HG03439 (cell line): Measurements from ENCODE around the gene TMA7.
"Not testable (repeated sequence)": the region's sequence is repeated elsewhere in the genome, so short reads cannot be mapped to it uniquely, and the experiment has no call there.

ENCODE experiments used
- ATAC-seq: cut with Tn5 transposase; IDR thresholded peaks from one replicate; pipeline ENCODE4 v1.9.1; 2021; ENCODE audit warnings: mild to moderate bottlenecking, moderate library complexity; ENCODE audit not compliant: unreplicated experiment

The TMA7 gene

DNA sequence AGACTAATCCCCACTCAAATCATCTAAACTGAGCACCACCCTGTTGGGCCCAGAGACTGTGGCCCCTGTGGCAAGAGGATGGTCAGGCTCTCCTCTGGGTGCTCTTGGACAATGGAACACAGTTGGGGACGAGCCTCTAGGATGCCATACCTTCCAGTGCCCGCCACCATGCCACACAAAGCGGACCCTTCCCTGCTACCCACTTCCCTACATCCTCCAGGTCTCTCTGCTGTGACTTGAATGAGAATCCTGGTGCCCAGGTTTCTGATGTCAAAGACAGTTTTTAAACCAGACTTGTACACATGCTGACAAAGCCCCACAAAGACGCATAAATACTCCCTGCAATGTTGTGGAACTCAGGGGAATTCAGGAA lies 4.8 kb upstream of the TMA7 start:
- ATAC-seq = no peak

DNA sequence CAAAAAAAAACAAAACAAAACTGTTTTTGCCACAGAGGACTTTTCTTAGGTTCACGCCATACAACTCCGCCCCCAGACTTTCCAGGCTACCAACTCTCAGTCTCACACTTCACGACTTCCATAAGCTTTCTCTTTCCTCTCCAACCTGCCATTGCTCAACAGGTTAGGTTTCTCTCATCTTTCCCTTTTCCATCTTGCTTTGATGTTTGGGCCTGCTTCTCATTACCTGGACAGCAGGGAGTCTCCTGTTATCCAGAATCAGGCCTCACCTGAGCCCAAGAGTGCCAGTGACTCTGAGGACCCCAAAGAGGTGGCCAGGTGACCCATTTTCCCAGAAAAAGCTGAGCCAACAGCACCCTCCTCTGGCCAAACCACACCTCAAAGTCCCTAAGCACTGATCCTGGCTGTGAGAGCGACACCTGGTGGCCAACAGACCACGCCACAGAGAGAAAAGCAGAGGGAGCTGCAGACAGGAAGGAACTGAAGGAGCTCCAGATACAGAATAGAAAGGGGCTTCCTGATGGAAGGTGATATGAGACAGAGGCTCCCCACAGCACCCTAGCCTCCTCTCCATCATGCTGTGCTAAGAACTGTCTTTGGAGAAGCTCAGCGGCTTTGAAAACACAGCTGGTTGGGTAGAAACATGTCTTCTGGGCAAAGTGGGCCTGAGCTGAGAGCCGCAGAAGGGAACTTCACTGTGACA lies 4.1 kb upstream of the TMA7 start:
- ATAC-seq = no peak

DNA sequence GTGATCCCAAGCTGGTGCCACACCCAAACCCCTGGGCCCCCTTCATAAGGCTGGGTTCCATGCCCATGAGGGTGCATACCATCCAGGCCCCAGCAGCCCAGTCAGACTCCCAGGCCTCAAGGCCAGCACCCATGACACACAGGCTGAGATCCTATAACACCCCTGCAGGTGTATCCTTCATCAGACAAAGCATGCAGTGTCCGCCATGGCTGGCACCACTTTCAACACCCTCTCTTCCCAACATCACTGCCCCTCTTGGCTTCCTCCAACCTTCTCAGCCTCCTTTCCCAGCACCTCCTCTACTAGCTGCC lies 3.6 kb upstream of the TMA7 start:
- ATAC-seq = no peak

DNA sequence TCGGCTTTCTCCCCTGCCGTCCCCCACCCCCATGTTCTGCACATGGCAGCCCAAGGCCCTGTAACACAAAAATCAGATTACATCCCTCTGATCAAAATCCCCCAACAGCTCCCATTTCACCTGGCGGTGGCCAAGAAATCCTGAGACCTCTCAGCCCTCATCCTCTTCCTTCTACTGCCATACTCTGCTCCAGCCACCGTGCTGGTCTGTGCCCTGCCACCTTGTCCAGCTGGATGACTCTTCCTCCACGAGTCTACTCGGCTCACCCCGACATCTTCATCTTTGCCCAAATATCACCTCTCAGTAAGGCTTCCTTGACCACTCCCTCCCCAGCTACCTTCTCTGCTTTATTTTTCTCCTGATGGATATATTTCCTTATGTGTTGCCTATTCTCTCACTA lies 3.2 kb upstream of the TMA7 start:
- ATAC-seq = no peak

DNA sequence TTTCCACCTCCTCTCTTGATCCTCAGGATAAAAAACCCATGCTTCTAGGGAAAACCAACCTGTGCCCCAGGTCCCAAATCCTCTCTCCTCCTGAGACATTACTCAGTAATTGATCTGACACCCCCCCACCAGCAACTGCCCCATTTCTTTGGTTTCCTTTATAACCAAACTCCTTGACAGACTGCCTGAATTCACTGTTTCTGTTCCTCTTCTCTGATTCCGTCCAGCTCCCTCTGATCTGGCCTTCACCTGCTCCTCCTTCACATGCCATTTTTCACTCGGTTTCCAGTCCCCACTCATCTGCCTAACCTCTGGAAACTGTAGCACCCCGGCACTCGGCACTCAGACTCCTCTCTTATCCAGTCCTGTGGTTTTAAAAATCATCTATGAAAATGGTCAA lies 2.2 kb upstream of the TMA7 start:
- ATAC-seq = no peak

DNA sequence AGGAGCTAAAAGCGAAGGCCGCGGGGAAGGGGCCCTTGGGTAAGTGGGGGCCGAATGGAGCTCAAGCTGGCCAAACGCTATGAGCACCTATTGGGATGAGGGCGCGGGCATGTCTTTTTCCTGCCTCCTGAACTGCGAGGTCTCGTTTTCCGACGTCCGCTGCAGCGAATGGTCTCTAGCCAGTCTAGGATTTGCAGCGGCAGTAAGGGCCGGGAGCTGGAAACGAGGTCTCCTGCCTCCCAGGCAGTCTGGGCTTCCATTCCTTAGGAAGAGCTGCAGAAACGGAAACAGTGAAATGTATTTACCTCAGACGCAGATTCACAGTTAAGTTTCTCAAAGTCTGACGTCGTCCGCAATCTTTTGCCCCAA lies 517 bp downstream of the TMA7 start:
- no peak for ATAC-seq

DNA sequence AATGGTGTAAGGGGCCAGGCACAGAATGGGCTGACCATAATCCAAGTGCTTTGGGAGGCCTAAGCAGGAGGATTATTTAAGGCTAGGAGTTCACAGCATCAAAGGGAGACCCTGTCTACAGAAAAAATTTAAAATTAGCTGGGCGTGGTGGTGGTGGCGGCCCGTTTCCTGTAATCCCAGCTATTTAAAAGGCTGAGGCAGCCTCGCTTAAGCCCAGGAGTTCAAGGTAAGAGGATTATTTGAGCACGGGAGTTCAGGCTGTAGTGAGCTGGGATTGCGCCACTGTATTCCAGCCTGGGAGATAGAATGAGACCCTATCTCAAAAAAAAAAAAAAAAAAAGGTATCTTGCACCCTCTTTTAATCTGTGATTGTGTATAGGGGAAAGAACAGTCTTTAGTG lies 1.9 kb downstream of the TMA7 start:
- no peak for ATAC-seq

DNA sequence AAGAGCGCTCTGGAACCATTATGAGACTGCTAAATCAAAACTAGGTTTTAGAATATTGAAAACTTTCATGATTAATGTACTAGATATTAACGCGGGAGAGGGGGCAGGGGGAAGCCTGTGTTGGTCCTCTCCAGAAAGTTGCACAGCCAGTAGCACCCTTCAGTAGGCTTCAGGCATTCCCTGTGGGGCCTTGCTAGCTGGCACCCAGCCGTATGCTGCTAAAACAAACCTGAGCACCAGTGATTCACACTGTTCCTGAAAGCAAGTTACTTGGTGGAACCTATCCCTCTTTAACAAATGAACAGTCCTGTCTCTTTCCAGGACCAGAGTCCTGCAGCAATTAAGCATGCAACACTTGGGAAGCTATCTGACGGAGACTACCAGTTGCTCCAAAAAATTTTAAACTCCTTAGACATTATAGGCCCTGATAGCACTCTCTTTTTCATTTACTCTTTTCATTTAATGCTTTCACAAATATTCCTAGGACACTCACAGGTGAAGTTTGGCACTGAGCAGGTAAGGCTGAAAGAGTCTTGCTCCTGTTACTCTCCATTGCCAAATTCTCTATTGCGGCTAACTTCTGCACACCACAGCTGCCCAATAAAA lies 5.3 kb downstream of the TMA7 start:
- ATAC-seq = no peak

DNA sequence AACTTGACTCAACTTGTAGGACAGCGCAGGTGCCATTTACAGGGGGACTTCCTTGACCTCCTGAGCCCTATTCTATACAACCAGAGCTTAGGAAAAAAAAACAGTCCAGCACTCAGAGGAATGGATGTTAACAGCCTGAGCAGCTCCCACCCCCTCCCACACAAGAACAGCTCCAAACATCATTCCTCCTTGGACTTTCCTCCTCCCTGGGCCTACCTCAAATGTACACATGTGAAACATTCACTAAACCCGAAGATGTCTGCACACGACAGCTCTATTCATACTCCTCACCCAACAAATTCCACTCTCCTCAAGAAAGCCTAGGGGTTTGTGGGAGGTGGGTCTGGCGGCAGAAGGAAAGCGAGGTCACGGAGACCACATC lies 6.0 kb downstream of the TMA7 start:
- ATAC-seq = no peak

DNA sequence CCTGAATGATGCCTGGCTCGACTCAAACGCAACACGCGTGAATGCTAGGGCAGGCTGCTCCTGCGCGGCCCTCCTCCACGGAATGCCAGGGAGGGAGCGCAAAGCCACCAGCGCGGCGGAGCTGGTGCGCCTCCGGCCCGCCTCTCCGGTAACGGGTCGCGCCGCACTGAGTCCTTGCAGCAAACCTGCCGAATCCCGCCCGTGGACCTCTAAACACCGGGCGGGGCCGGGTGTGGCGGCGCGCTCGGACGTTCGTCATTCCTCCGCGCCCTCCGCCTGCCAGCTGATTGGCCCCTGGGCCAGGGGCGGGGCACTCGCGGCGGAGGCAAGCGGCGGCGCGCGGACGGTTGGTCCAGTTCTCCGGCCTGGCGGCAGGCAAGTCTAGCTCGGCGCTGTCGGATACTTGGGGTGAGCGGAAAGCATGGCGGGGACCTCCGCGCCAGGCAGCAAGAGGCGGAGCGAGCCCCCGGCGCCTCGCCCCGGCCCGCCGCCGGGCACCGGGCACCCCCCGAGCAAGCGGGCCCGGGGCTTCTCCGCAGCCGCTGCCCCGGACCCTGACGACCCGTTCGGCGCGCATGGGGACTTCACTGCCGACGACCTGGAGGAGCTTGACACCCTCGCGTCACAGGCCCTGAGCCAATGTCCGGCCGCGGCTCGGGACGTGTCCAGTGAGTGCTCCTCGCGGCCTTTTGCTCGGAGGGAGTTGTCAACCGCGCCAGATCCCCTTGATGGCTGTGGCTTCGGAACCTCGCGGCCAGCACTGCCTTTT lies 6.6 kb downstream of the TMA7 start, which contains the start of gene ATRIP:
Gene ATRIP, plus strand, starts transcription at position 313 of the 769 bp plus-strand sequence. Its CDS starts 109 bp downstream, at position 422.
- ATAC-seq = peak; percentile 84

DNA sequence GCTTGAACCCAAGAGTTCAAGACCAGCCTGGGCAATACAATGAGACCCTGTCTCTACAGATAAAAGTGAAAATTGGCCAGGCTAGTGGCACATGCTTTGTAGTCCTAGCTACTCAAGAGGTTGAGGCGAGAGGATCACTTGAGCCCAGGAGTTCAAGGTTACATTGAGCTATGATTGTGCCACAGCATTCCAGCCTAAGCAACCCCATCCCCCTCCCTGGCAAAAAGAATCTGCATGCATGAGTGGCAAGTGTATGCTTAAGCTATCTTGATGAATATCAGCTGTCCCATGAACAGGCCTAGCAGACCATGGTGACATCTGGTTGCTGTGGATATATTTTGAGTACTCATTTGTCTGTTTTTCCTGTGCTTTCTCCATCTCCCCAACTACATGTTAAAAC lies 11.2 kb downstream of the TMA7 start:
- ATAC-seq = no peak

DNA sequence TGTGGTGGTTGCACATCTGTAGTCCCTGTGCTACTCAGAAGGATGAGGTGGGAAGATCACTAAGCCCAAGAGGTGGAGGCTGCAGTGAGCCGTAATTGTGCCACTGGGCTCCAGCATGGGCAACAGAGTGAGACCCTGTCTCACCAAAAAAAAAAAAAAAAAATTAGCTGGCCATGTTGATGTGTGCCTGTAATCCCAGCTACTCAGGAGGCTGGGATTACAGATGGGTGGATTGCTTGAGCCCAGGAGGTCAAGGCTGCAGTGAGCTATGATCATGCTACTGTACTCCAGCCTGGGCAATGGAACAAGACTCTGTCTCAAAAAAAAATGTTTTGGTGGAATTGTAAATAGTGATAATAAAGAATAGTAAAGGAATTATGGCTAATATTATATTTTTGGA lies 16.4 kb downstream of the TMA7 start:
- ATAC-seq = no peak

DNA sequence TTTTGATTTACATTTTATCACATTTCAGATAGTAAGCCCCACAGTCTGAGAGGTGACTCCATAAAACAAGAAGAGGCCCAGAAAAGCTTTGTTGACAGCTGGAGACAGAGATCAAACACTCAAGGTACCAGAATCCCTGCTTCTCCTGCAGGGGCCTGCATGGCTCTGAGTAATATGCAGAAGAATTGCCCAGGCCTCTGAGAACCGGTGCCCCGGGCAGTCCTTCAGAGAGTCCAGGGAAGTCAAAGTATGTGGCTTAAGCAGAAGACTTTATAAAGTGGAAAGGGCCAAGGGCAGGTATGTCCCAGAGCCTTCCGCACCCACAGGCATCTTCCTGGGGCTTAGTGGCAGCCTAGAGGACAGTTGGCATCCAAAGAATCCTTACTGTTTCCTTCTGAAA lies 19.3 kb downstream of the TMA7 start:
- ATAC-seq = no peak

DNA sequence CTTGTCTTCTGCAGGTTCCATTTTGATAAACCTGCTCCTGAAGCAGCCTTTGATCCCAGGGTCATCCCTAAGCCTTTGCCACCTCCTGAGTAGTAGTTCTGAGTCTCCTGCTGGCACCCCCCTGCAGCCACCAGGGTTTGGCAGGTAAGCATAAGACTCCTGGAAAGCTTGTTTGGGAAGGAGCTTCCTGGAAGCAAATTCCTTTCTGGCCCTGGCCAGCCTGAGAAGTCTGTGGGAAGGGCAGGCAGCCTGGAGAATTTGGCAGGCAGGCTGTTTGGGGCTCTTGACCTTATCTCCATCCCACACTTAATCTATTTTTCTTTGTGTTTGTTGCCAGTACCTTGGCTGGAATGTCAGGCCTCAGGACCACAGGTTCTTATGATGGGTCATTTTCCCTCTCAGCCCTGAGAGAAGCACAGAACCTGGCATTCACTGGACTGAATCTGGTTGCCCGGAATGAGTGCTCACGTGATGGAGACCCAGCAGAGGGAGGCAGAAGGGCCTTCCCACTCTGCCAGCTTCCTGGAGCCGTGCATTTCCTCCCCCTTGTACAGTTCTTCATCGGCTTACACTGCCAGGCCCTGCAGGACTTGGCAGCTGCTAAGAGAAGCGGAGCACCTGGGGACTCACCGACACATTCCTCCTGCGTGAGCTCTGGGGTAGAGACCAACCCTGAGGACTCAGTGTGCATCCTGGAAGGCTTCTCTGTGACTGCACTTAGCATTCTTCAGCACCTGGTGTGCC lies 19.9 kb downstream of the TMA7 start:
- no peak for ATAC-seq

DNA sequence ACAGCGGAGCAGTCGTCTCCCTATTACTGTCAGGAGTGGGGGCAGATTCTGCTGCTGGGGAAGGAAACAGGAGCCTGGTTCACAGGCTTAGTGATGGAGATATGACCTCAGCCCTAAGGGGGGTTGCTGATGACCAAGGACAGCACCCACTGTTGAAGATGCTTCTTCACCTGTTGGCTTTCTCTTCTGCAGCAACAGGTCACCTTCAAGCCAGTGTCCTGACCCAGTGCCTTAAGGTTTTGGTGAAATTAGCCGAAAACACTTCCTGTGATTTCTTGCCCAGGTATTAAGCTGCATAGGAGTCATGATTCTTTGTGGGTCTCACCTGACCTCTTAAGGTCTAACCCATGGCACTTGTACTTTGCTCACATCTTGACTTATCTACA lies 20.5 kb downstream of the TMA7 start:
- ATAC-seq = no peak

DNA sequence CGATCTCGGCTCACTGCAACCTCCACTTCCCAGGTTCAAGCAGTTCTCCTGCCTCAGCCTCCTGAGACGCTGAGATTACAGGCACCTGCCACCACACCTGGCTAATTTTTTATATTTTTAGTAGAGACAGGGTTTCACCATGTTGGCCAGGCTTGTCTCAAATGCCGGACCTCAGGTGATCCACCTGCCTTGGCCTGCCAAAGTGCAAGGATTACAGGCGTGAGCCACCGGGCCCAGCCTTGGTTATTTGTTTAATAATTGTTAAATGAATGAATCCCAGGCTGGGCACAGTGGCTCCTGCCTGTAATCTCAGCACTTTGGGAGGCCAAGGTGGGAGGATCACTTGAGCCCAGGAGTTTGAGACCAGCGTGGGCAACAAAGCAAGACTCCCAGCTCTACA lies 21.7 kb downstream of the TMA7 start:
- ATAC-seq = not testable (repeated sequence)

DNA sequence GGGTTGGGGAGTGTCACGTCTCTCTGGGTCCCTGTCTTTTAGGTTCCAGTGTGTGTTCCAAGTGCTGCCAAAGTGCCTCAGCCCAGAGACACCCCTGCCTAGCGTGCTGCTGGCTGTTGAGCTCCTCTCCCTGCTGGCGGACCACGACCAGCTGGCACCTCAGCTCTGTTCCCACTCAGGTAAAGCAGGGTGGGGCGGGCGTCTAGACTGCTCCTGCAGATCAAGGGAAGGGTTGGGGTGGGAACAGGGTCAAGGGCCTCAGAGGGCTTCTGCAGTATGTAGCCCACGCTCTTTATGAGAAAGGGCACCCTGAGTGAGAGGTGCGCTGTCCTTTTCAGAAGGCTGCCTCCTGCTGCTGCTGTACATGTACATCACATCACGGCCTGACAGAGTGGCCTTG lies 23.6 kb downstream of the TMA7 start:
- no peak for ATAC-seq

DNA sequence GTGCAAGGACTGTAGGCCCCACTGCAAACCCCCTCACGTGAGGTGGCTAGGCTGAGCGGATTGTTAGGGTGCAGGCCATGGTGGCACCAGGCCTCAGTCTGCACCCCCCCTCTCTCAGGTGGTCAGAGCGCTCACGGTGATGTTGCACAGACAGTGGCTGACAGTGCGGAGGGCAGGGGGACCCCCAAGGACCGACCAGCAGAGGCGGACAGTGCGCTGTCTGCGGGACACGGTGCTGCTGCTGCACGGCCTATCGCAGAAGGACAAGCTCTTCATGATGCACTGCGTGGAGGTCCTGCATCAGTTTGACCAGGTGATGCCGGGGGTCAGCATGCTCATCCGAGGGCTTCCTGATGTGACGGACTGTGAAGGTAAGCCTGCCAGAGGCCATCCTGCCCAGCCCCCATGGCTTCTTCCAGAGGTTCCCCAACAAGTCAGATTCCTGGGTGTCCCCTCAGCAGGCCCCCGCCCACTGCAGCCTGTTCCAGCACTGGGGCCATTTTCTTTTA lies 24.7 kb downstream of the TMA7 start:
- no peak for ATAC-seq

DNA sequence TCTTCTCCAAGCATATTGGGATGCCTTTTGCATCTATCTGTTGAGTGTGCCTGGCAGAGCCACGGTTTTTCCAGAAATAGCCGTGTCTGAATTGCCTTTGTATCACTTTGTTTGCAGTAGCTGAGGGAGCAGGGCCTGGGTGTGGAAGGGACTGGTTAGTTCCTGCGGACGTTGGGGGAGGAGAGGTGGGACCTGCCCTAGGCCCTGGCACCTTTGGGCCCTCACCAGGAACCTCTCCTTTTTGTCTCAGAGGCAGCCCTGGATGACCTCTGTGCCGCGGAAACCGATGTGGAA lies 25.1 kb downstream of the TMA7 start:
- no peak for ATAC-seq

DNA sequence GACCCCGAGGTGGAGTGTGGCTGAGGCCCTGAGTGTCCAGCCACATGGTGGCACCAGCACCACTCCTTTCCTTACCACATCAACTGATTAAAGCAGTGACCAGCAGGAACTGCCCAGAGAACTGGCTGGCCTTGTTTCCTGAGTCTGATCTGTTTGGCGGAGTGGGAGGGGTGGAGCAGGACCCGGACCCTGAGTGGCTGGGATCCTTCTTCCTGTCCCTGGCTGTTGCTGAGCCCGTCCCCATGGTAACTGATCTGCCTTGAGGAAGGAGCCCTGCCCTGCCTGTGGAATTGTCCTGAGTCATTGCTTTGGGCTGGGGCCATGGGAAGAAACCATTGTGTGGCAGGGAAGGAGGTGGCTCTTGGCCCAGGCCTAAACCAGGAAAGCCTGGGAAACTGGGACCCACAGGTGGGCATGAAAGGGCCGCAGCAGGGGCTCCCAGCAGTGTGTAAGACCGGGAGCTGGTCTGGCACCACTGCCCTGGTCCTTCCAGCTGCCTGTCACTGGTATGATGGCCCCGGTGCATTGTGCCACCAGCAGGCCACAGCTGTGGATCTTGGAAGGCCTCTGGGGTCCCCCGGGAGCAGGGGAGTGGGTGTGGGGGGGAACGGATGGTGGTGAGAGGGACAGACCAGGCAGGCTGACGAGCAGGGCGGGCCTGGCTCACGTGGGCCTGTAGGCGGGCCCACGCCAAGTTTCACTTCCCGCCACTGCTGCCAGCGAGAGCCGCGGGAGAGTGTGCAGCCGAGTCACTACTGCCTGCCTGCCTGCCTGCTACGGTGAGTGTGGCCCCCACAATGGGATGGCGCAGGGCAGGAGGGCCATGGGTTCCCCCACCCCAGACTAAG lies 25.7 kb downstream of the TMA7 start:
- ATAC-seq = peak; percentile 67
